ENCODE data around the gene NDUFA3.

- TF ChIP-seq REST (IDR thresholded peaks at IDR 0.05; ENCODE audit: insufficient read depth in 1 of 2, low read depth in 2 of 2, low read length in 1 of 2), result no peak
- TF ChIP-seq CTCF (IDR thresholded peaks at IDR 0.05), result no peak
- TF ChIP-seq TCF7L2 (IDR thresholded peaks at IDR 0.05; ENCODE audit: low read depth, low read length), result no peak
- no peak for TF ChIP-seq POLR2AphosphoS5 (IDR thresholded peaks at IDR 0.05; ENCODE audit: low read depth, low read length)
Observed at GRCh38 chr19:54063350-54064116, 39.1 kb upstream of the NDUFA3 start, which contains the start of gene VSTM1.

Data from Panc1 (cell line).